Measurements from ENCODE around the gene TRIM49C. TPM values are rescaled to one million over a fixed set of nuclear protein-coding genes. Genes with fewer than 3 reads are reported as not detected.
"Not testable (repeated sequence)": the region's sequence is repeated elsewhere in the genome, so short reads cannot be mapped to it uniquely, and the experiment has no call there.

The TRIM49C gene, protein sequence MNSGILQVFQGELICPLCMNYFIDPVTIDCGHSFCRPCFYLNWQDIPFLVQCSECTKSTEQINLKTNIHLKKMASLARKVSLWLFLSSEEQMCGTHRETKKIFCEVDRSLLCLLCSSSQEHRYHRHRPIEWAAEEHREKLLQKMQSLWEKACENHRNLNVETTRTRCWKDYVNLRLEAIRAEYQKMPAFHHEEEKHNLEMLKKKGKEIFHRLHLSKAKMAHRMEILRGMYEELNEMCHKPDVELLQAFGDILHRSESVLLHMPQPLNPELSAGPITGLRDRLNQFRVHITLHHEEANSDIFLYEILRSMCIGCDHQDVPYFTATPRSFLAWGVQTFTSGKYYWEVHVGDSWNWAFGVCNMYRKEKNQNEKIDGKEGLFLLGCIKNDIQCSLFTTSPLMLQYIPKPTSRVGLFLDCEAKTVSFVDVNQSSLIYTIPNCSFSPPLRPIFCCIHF
- total RNA-seq: not detected in 2 replicates
- long read RNA-seq: 0 reads

DNA sequence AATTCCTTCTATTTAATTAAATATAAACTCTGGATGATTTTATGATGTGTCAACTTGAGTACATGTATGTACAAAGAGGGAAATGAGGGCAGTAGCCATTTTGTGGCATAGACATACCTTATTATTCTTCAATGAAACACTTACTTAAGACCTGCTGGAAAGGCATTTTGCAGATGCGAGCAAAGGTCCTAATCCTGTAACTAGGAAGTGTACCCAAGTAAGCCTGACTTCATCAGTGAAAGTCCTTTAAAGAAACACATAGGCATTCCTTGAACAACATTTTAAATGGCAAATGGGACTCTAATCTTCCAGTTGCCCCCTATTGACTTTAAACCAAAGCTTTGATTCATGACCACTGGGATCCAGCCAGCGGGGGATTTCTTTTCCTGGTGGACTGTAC lies at the start of gene TRIM49C:
Gene TRIM49C (plus strand): TSS at position 301 of the 400 bp plus-strand sequence. CDS start 4,106 bp downstream, outside the sequence.
- H3K27me3 Mint-ChIP-seq (ENCODE audit: unreplicated experiment); DNase-seq (ENCODE audit: extremely low spot score, unreplicated experiment); H3K4me1 Mint-ChIP-seq (ENCODE audit: unreplicated experiment); H3K9me3 Mint-ChIP-seq (ENCODE audit: unreplicated experiment); H3K27ac Mint-ChIP-seq (ENCODE audit: unreplicated experiment); H3K4me3 Mint-ChIP-seq (ENCODE audit: unreplicated experiment); H3K36me3 Mint-ChIP-seq (ENCODE audit: unreplicated experiment): not testable (repeated sequence)

DNA sequence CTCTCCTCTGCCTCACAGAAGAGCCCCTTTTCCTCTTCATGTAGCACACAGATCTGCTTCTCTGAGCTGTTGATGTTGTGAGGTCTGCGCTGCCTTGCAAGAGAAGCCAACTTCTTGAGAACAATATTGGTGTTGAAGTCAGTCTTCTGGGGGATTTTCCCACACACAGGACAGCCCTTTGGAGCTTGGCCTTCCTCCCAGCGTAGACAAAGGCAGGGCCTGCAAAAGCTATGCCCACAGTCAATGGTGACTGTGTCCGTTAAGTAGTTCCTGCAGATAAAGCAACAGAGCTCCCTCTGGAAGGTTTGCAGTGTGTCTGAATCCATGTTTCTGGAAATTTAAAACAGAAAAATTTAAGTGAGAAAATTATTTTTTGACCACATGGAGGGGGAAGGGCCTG lies 6.7 kb upstream of the TRIM49C start:
- H3K27ac Mint-ChIP-seq (ENCODE audit: unreplicated experiment); DNase-seq (ENCODE audit: extremely low spot score, unreplicated experiment); H3K4me1 Mint-ChIP-seq (ENCODE audit: unreplicated experiment); H3K27me3 Mint-ChIP-seq (ENCODE audit: unreplicated experiment); H3K36me3 Mint-ChIP-seq (ENCODE audit: unreplicated experiment); H3K4me3 Mint-ChIP-seq (ENCODE audit: unreplicated experiment); H3K9me3 Mint-ChIP-seq (ENCODE audit: unreplicated experiment): not testable (repeated sequence)

DNA sequence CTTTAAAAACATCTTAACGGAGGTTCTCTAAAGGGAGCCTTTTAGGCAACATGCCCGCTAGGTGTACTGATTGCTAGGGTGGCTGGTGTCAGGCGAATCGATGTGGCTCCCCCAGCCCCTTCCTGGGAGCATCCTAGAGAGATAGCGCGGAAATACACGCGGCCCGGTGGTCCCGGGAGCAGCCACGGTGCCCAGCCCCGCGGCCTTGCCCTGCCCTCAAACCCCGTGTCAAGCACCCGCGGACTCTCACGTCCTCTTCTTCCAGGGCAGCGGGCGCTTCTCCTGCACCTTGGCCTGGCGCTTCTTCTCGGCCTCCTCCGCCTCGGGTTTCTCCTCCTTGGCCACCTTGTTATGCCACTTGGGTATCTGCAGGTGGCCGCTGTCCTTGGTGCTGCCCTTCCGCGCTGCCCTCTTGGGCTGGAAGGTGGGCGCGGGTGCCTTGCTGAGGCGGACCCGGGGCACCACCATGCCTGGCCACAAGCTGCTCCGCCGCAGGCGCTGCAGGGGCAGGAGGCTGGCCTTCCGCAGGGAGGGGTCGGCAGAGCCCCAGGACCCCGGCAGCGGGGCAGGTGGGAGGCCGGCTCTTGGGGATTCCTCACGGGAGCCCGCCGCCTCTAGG lies 20.8 kb downstream of the TRIM49C start:
- not testable (repeated sequence) for H3K4me1 Mint-ChIP-seq (ENCODE audit: unreplicated experiment); H3K27me3 Mint-ChIP-seq (ENCODE audit: unreplicated experiment); DNase-seq (ENCODE audit: extremely low spot score, unreplicated experiment); H3K36me3 Mint-ChIP-seq (ENCODE audit: unreplicated experiment); H3K9me3 Mint-ChIP-seq (ENCODE audit: unreplicated experiment); H3K4me3 Mint-ChIP-seq (ENCODE audit: unreplicated experiment); H3K27ac Mint-ChIP-seq (ENCODE audit: unreplicated experiment)

DNA sequence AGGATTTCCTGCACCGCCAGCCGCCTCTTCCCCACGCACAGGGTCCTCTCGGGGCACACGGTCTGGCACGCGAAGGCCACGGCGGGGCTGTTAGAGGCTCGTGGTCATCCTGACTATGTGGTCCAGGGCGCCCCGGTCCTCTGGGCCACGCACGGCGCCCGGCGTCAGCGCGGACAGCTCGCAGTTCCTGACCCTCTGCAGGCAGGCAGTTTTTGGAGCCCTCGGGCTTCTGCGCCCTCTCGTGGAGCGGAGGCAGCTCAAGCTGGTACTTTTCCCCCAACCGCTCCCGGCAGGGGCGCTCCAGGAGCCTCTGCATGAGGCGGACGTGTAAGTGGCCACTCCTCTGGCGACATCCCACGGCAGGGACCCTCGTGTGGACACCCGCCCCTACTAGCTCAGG lies 21.4 kb downstream of the TRIM49C start:
- H3K27ac Mint-ChIP-seq (ENCODE audit: unreplicated experiment); H3K27me3 Mint-ChIP-seq (ENCODE audit: unreplicated experiment); H3K9me3 Mint-ChIP-seq (ENCODE audit: unreplicated experiment); H3K4me1 Mint-ChIP-seq (ENCODE audit: unreplicated experiment); H3K4me3 Mint-ChIP-seq (ENCODE audit: unreplicated experiment); DNase-seq (ENCODE audit: extremely low spot score, unreplicated experiment); H3K36me3 Mint-ChIP-seq (ENCODE audit: unreplicated experiment): not testable (repeated sequence)

DNA sequence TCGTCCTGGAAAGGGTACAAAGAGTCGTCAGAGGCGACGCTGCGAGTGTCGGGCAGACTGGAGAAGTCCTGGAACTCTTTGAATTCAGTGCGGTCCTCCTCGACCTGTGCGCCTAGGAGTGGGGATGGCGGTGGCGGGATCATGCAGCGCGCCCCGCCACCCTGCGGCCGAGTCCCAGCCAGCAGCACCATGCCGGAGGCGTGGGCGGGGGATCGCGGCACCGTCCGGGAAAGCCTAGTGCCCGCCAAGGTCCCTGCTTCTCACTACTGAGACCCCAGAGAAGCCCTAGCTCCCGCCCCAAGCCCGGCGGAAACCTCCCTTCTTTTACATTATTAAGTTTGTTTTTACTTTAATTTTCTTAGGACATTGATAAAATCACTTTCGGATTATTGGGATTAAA lies 22.6 kb downstream of the TRIM49C start:
- H3K27ac Mint-ChIP-seq (ENCODE audit: unreplicated experiment); H3K9me3 Mint-ChIP-seq (ENCODE audit: unreplicated experiment); H3K4me3 Mint-ChIP-seq (ENCODE audit: unreplicated experiment); DNase-seq (ENCODE audit: extremely low spot score, unreplicated experiment); H3K4me1 Mint-ChIP-seq (ENCODE audit: unreplicated experiment); H3K27me3 Mint-ChIP-seq (ENCODE audit: unreplicated experiment); H3K36me3 Mint-ChIP-seq (ENCODE audit: unreplicated experiment): not testable (repeated sequence)

DNA sequence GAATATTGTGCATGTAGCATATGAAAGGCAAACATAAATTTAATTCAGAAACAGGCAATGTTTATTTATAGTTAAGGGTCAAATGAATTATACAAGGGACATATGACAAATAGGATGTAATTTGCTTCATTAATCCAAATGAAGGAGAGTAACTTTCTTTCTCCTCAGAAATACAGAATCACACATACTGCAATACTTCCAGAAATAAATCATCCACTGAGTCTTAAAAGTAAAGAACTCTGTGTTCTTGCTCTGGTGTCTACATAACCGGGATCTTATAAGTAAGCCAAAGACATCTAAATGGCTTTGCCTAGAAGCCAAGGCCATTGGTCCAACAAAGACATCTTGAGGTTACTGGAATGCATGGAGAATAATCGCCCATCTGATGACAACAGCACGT lies 54.7 kb downstream of the TRIM49C start, which contains the start of gene UBTFL1:
Gene UBTFL1 (plus strand): TSS at position 301 of the 400 bp plus-strand sequence. CDS start 0 bp downstream, at position 301.
- not testable (repeated sequence) for H3K36me3 Mint-ChIP-seq (ENCODE audit: unreplicated experiment); H3K27ac Mint-ChIP-seq (ENCODE audit: unreplicated experiment); H3K4me1 Mint-ChIP-seq (ENCODE audit: unreplicated experiment); DNase-seq (ENCODE audit: extremely low spot score, unreplicated experiment); H3K9me3 Mint-ChIP-seq (ENCODE audit: unreplicated experiment); H3K4me3 Mint-ChIP-seq (ENCODE audit: unreplicated experiment); H3K27me3 Mint-ChIP-seq (ENCODE audit: unreplicated experiment)

DNA sequence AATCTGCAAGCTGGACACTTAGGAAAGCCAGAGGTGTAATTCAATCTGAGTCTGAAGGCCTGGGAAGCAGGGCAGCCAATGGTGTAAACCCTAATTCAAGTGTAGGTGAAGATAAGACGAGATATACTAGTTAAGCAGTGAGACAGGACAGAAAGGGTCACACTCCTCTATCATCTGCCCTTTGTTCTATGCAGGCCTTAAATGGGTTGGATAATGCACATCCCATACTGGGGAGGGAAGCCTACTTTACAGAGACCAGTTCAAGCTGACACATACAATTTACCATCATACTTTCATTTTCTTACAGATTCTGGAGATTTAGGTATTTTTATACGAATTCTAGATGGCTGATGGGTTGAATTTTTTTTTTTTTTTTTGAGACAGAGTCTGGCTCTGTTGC lies 57.8 kb downstream of the TRIM49C start:
- not testable (repeated sequence) for H3K4me1 Mint-ChIP-seq (ENCODE audit: unreplicated experiment); H3K27me3 Mint-ChIP-seq (ENCODE audit: unreplicated experiment); H3K36me3 Mint-ChIP-seq (ENCODE audit: unreplicated experiment); H3K9me3 Mint-ChIP-seq (ENCODE audit: unreplicated experiment); H3K4me3 Mint-ChIP-seq (ENCODE audit: unreplicated experiment); H3K27ac Mint-ChIP-seq (ENCODE audit: unreplicated experiment); DNase-seq (ENCODE audit: extremely low spot score, unreplicated experiment)

Other genes with a start within 250 kb of the TRIM49C start
- gene TRIM49, start 222.5 kb upstream of the TRIM49C start, total RNA-seq: not detected in 2 replicates
- gene TRIM64B, start 152.6 kb upstream of the TRIM49C start, total RNA-seq: not detected in 2 replicates
- not detected in 2 replicates for gene TRIM49D1, start 108.9 kb upstream of the TRIM49C start, total RNA-seq
- gene TRIM49D2, start 107.0 kb upstream of the TRIM49C start, total RNA-seq: not detected in 2 replicates
- not detected in 2 replicates for gene TRIM64, start 65.1 kb upstream of the TRIM49C start, total RNA-seq
- gene UBTFL1, start 54.8 kb downstream of the TRIM49C start, total RNA-seq: not detected in 2 replicates
- 3.9 and 5.5 TPM in 2 replicates for gene NAALAD2, start 103.6 kb downstream of the TRIM49C start, total RNA-seq
- 30.8 and 35.1 TPM in 2 replicates for gene CHORDC1, start 191.9 kb downstream of the TRIM49C start, total RNA-seq